Activated naive CD4-positive, alpha-beta T cell treated with anti-CD3 and anti-CD28 coated beads for 36 hours (primary cell): ENCODE measurements around the gene UBXN6. TPM values are rescaled to one million over a fixed set of nuclear protein-coding genes. Genes with fewer than 3 reads are reported as not detected.

Source experiments
- CTCF ChIA-PET: fragments of 350-600 bp; sonication (Branson Sonifier 250); formaldehyde crosslinking; loops from one replicate; lab custom pipeline; 2021; ENCODE audit warnings: antibody characterized with exemption; lab: Charles Lee
- DNase-seq: peaks from one replicate; pipeline ENCODE4 v3.0.0-alpha.2; 2020
- H3K27ac Mint-ChIP-seq: one replicate; pipeline ENCODE4 v1.8.0; 2021; ENCODE audit warnings: mild to moderate bottlenecking, mixed read lengths
- H3K27me3 Mint-ChIP-seq: one replicate; pipeline ENCODE4 v1.8.0; 2021; ENCODE audit warnings: low read depth, mixed read lengths
- H3K36me3 Mint-ChIP-seq: one replicate; pipeline ENCODE4 v1.8.0; 2021; ENCODE audit warnings: low read depth, mixed read lengths
- H3K4me1 Mint-ChIP-seq: one replicate; pipeline ENCODE4 v1.8.0; 2021; ENCODE audit warnings: low read depth, mixed read lengths
- H3K4me3 Mint-ChIP-seq: one replicate; pipeline ENCODE4 v1.8.0; 2021; ENCODE audit warnings: mild to moderate bottlenecking, moderate library complexity, mixed read lengths
- H3K9me3 Mint-ChIP-seq: one replicate; pipeline ENCODE4 v1.8.0; 2021; ENCODE audit warnings: mixed read lengths
- intact Hi-C: fragments of 100-400 bp; cut with micrococcal nuclease; formaldehyde crosslinking; loops from one replicate; pipeline ENCODE4 v1.15.1; 2023
- total RNA-seq, 2 experiments: library from RNA; stranded (reverse); gene quantifications; one replicate each; pipeline ENCODE4 v1.2.3, GENCODE V29; 2021

Gene UBXN6
- total RNA-seq, 2 experiments from 2014 or later: 28.7 to 36.2 TPM

DNA sequence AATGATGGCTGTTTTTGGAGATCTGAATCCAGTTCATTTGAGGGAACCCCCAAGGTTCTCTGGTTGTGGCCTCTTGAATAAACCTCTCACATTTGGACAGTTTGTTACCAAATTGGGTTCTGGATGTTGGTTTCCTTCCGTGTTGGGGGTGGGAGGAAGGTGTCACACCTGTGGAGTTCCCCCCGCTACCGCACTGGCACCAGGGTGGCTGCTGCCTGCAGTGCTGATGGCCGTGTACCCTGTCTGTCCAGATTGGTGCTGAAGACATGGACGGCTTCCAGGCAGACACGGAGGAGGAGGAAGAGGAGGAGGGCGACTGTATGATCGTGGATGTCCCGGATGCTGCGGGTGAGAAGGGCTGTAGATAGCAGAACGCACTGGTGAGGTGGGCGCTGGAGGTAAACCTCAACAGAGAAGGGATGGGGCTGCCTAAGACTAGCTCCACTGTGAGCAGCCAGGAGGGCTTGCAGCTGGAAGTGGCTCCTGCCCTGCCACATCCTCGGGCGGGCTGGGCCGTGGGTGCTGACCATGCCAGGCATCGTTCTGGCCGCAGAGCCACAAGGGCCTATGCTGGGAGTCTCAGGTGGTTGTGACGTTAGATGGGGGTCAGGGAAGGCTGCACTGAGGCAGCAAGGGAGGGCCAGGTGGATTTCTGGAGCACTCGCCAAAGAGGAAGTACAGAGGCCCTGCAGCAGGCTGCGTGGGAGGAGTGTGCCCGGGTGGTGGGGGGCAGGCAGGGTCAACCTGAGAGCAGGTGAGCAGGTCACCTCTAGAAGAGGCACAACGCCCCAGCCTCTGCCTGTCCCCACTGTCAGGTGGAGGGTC is 15.4 kb downstream of the UBXN6 start:
- H3K4me3 Mint-ChIP-seq: no peak overlapping the region
- intact Hi-C loops: no loop called here
- H3K4me1 Mint-ChIP-seq: peaks cover 4% of the 10 kb centered on the region
- CTCF ChIA-PET: no interaction called here
- no peaks in the 10 kb centered on the region for H3K9me3 Mint-ChIP-seq
- no peaks in the 10 kb centered on the region for H3K27me3 Mint-ChIP-seq
- peak overlapping the region; percentile 59 for H3K27ac Mint-ChIP-seq
- DNase-seq: no peak
- H3K36me3 Mint-ChIP-seq: peaks cover 16% of the 10 kb centered on the region

DNA sequence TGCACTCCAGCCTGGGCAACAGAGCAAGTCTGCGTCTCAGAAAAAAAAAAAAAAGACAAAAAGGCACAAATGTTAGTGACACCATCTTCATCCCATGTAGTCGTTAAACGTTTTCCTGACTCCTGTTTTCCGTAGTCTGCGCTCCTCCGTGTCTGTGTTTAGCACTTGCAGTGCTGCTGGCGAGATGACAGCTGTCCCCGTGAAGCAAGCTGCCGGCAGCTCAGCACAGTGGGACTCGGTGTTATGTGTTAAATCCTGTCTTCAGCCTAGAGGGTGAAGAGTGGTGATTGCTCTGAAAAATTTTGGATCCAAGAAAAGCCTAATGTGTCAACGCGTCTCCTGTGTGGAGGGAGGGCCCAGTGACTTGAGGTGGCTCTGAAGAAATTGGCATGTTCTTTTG is 18.4 kb downstream of the UBXN6 start:
- H3K27ac Mint-ChIP-seq: no peak overlapping the region
- no peaks in the 10 kb centered on the region for H3K9me3 Mint-ChIP-seq
- no peak for DNase-seq
- H3K36me3 Mint-ChIP-seq: peaks cover 24% of the 10 kb centered on the region
- H3K27me3 Mint-ChIP-seq: no peaks in the 10 kb centered on the region
- no peak overlapping the region for H3K4me3 Mint-ChIP-seq
- CTCF ChIA-PET: interaction anchor here (0.9 kb wide), 1 partner anchor 23 kb away, joined by 4 read pairs; no protein-coding TSS in a partner anchor
- intact Hi-C loops: no loop called here
- peaks cover 4% of the 10 kb centered on the region for H3K4me1 Mint-ChIP-seq

DNA sequence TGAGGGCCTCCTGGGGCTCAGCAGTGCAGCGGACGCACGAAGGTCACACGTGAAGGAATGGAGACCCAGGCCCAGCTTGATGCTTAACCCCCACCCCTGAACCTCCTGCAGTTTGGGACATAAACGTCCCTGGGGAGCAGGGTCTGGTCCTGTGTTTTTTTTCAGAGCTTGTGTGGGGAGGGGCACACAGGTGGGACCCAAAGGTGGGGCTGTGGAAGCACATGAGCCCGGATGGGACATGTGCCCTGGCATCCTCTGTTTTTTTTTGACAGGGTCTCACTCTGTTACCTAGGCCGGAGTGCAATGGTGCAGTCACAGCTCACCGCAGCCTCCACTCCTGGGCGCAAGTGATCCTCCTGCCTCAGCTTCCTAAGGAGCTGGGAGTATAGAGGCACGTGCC is 20.5 kb downstream of the UBXN6 start:
- H3K36me3 Mint-ChIP-seq: peaks cover 32% of the 10 kb centered on the region
- H3K4me1 Mint-ChIP-seq: peaks cover 2% of the 10 kb centered on the region
- no peaks in the 10 kb centered on the region for H3K9me3 Mint-ChIP-seq
- no peak overlapping the region for H3K27ac Mint-ChIP-seq
- intact Hi-C loops: no loop called here
- no peak for DNase-seq
- CTCF ChIA-PET: no interaction called here
- H3K27me3 Mint-ChIP-seq: no peaks in the 10 kb centered on the region
- H3K4me3 Mint-ChIP-seq: no peak overlapping the region

DNA sequence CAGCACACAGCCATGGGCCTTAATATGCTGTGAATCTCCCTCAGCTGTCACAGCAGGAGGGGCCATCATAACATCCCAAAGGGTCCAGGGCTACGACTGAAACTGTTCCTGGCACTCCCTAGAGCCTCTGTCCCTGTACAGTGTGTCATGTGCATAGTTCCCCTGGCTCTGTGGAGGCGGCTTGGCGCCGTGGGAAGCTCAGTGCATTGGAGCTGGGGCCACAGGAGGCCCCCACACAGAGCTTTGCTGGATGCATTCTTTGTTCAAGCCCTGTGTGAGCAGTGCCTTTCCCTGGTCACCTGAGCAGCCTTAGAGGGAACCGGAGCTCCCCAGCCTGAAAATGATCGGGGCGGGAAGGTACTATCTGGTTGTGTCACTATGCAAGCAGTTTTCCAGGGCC is 21.4 kb downstream of the UBXN6 start:
- Mint-ChIP-seq H3K4me1 (no peaks in the 10 kb centered on the region), H3K9me3 (no peaks in the 10 kb centered on the region), H3K36me3 (peaks cover 37% of the 10 kb centered on the region), H3K27me3 (no peaks in the 10 kb centered on the region), H3K4me3 (no peak overlapping the region), H3K27ac (no peak overlapping the region)
- no peak for DNase-seq
- intact Hi-C loops: no loop called here
- CTCF ChIA-PET: no interaction called here

DNA sequence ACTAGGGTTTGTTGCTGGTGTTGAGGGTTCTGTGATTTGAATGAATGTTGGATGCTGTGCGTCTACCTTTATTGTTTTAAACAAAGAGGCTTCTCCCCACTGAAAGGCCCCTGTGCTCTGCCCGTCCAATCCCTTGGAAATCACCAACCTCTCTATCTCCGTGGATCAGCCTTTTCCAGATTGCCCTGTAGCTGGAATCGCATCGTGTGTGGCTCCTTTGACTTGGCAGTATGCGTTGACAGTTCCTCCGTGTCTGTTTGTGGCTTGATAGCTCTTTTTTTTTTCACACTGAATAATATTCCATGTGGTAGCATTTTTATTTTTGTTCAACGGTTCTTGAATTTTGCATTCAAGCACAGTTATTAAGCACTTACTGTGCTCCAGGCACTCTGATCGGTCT is 23.2 kb downstream of the UBXN6 start:
- Mint-ChIP-seq H3K4me1 (no peaks in the 10 kb centered on the region), H3K27ac (no peak overlapping the region), H3K9me3 (no peaks in the 10 kb centered on the region), H3K4me3 (no peak overlapping the region), H3K27me3 (no peaks in the 10 kb centered on the region), H3K36me3 (peaks cover 50% of the 10 kb centered on the region)
- no peak for DNase-seq
- CTCF ChIA-PET: no interaction called here
- intact Hi-C loops: no loop called here

DNA sequence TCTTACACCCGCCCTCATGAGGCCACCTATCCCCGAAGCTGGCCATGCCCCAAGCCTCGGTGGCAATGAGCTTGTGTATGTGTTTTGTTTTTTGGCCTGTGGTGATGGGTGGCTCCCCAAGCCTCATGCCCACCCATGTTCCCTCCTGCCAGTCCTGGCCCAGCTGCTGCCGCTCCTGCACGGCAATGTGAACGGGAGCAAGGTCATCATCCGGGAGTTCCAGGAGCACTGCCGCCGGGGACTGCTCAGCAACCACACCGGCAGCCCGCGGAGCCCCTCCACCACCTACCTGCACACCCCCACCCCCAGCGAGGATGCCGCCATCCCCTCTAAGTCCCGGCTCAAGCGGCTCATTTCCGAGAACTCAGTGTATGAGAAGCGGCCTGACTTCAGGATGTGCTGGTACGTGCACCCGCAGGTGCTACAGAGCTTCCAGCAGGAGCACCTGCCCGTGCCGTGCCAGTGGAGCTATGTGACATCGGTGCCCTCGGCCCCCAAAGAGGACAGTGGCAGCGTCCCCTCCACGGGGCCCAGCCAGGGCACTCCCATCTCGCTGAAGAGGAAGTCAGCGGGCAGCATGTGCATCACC is 24.6 kb downstream of the UBXN6 start:
- DNase-seq: no peak
- no peaks in the 10 kb centered on the region for H3K9me3 Mint-ChIP-seq
- H3K36me3 Mint-ChIP-seq: peaks cover 58% of the 10 kb centered on the region
- CTCF ChIA-PET: interaction anchor here (0.6 kb wide), 1 partner anchor 114 kb away, joined by 4 read pairs; no protein-coding TSS in a partner anchor
- H3K27ac Mint-ChIP-seq: no peak overlapping the region
- H3K4me1 Mint-ChIP-seq: no peaks in the 10 kb centered on the region
- no peak overlapping the region for H3K4me3 Mint-ChIP-seq
- no peaks in the 10 kb centered on the region for H3K27me3 Mint-ChIP-seq
- intact Hi-C loops: no loop called here

DNA sequence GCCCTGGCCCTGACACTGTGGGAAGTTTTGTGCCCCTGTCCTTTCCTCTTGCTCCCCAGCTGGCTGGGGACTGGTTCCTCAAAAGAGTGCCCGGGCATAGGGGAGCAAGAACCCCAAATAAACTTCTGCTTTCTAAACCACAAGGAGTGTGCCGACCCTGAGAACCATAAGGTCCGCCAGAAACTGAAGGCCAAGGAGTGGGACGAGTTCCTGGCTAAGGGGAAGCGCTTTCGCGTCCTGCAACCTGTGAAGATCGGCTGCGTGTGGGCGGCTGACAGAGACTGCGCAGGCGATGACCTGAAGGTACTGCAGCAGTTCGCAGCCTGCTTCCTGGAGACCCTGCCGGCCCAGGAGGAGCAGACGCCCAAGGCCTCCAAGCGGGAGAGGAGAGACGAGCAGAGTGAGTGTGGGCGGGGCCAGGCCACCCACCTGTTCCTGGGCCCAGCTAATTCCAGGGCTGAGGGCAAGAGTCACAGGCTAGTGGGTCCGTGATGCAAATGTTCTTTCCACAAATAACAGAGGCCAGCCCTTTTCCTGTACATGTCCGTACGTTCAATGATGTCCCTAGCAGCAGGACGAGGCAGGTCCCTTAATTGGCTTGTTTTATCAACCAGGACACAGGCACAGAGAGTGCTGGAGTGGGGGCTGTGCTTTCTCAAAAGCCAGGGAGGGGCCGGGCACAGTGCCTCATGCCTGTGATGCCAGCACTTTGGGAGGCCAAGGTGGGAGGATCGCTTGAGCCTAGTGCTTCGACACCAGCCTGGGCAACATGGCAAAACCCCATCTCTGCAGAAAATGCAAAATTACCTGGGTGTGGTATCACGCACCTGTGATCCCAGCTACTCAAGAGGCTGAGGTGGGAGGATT is 25.6 kb downstream of the UBXN6 start:
- Mint-ChIP-seq H3K27ac (no peak overlapping the region), H3K4me3 (no peak overlapping the region), H3K4me1 (no peaks in the 10 kb centered on the region), H3K36me3 (peaks cover 55% of the 10 kb centered on the region), H3K9me3 (no peaks in the 10 kb centered on the region), H3K27me3 (no peaks in the 10 kb centered on the region)
- CTCF ChIA-PET: no interaction called here
- intact Hi-C loops: no loop called here
- no peak for DNase-seq

DNA sequence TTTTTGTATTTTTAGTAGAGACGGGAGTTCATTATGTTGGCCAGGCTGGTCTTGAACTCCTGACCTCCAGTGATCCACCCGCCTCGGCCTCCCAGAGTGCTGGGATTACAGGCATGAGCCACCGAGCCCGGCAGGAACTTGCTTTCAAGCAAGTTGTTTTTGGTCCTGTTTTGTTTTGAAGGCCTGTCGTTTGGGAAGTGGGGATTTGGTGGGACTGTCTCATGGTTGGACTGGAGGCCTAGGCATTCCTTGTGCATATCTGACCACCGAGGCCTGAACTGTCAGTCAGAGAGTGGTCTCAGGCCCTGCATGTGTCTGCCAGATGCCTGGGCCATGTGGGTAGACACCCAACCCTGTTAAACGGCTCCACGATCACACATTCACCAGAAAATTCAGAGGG is 26.3 kb downstream of the UBXN6 start:
- DNase-seq: no peak
- H3K27ac Mint-ChIP-seq: no peak overlapping the region
- H3K4me1 Mint-ChIP-seq: no peaks in the 10 kb centered on the region
- no peaks in the 10 kb centered on the region for H3K27me3 Mint-ChIP-seq
- H3K36me3 Mint-ChIP-seq: peaks cover 54% of the 10 kb centered on the region
- CTCF ChIA-PET: interaction anchor here (0.6 to 0.7 kb wide), 2 partner anchors 13 to 213 kb away, joined by 4 read pairs; no protein-coding TSS in a partner anchor
- H3K9me3 Mint-ChIP-seq: no peaks in the 10 kb centered on the region
- intact Hi-C loops: no loop called here
- H3K4me3 Mint-ChIP-seq: no peak overlapping the region

DNA sequence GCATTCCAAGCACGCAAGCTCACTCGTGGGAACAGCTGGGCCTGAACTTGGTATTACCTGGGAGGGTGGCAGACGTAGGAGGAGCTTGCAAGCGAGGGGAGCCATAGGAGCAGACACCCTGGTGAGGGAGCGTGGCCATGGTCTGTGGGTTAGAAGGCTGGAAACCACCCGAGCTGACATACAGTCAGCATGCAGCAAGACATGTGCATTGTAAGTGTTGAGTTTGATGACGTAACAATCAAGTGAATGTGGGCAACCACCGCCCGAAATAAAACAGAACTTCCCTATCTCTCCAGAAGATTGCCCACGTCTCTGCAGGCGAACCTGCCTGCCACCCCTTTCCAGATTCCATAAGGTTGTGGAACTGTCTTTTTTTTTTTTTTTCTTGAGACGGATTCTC is 26.8 kb downstream of the UBXN6 start:
- Mint-ChIP-seq H3K36me3 (peaks cover 57% of the 10 kb centered on the region), H3K27ac (no peak overlapping the region), H3K9me3 (no peaks in the 10 kb centered on the region), H3K4me1 (no peaks in the 10 kb centered on the region), H3K27me3 (no peaks in the 10 kb centered on the region), H3K4me3 (no peak overlapping the region)
- intact Hi-C loops: no loop called here
- CTCF ChIA-PET: interaction anchor here (0.6 to 0.7 kb wide), 2 partner anchors 13 to 212 kb away, joined by 4 read pairs; no protein-coding TSS in a partner anchor
- no peak for DNase-seq

DNA sequence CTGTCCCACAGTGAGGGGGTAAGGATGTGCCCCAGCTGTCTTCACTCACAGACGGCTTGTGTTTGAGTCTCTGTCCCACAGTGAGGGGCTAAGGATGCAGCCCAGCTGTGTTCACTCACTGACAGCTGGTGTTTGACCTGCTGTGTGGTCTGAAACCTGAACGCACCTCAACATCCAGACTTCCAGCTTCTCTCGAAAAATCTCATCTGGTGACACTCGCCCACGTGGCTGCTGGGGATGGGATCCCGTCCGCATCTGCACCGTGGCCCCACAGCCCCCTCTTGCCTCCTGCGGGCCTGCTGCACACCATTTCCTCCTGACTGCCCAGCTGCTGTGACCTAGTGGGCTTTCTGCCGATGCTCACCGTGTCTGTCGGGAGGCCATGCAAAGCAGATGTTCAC is 27.8 kb downstream of the UBXN6 start:
- no peaks in the 10 kb centered on the region for H3K9me3 Mint-ChIP-seq

DNA sequence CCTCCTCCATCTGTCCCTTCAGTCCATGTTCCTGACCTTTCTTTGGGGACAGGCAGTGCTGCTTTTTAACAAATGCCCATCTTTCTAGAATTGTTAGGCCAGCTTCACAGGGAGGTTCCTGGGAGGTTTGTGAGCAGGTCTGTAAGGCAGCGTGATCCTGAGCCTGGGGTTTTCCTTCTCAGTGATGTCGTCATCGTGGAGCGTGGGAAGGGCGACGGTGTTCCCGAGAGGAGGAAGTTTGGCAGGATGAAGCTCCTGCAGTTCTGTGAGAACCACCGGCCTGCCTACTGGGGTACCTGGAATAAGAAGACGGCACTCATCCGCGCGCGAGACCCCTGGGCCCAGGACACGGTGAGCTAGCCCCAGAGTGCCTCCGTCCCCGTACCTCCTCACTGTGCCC is 28.3 kb downstream of the UBXN6 start:
- no peak for DNase-seq
- Mint-ChIP-seq H3K4me3 (no peak overlapping the region), H3K4me1 (no peaks in the 10 kb centered on the region), H3K27me3 (no peaks in the 10 kb centered on the region), H3K9me3 (no peaks in the 10 kb centered on the region), H3K36me3 (peaks cover 56% of the 10 kb centered on the region), H3K27ac (no peak overlapping the region)
- CTCF ChIA-PET: no interaction called here
- intact Hi-C loops: no loop called here

More for the DNA sequence above, 27.8 kb downstream of the UBXN6 start:
- H3K27ac Mint-ChIP-seq: no peak overlapping the region
- peaks cover 61% of the 10 kb centered on the region for H3K36me3 Mint-ChIP-seq
- DNase-seq: no peak
- intact Hi-C loops: no loop called here
- CTCF ChIA-PET: no interaction called here
- H3K4me3 Mint-ChIP-seq: no peak overlapping the region
- no peaks in the 10 kb centered on the region for H3K4me1 Mint-ChIP-seq
- H3K27me3 Mint-ChIP-seq: no peaks in the 10 kb centered on the region

DNA sequence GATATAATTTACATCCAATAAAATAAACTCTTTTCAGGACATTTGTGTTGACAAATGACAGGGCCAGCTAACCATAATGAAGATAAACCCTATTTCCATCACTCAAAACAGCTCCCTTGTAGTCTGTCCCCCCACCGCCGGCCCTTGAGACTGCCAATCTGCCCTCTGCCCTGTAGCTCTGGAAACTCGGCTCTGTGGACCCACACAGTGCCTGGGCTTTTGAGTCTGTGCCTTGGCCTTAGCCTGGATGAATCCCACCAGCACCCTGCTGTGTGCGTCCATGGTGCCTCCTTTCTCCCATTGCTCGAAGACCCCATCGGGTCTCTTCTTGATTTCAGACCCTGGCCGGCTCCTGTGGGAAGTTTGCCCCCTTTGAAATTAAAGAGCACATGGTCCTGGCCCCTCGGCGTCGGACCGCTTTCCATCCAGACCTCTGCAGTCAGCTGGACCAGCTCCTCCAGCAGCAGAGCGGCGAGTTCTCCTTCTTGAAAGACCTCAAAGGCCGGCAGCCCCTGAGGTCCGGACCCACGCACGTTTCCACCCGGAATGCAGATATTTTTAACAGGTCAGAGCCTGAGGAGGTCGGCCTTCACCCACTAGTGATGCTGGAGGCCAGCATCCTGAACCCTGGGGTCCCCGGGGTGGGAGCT is 29.1 kb downstream of the UBXN6 start:
- no peak for DNase-seq
- intact Hi-C loops: no loop called here
- Mint-ChIP-seq H3K4me1 (peaks cover 2% of the 10 kb centered on the region), H3K4me3 (no peak overlapping the region), H3K9me3 (no peaks in the 10 kb centered on the region), H3K27me3 (no peaks in the 10 kb centered on the region), H3K36me3 (peaks cover 58% of the 10 kb centered on the region), H3K27ac (no peak overlapping the region)
- CTCF ChIA-PET: no interaction called here
